GM12873 (cell line): Measurements from ENCODE around the gene EIF2AK2.

Experiments
- TF ChIP-seq, protein P1 (sequence below): IDR thresholded peaks from 2 replicates; pipeline ENCODE4 v1.5.1; 2012; ENCODE audit warnings: low read depth, mild to moderate bottlenecking, moderate library complexity, low read length, control low read depth; ENCODE audit not compliant: insufficient read depth; ENCODE audit errors: missing control alignments

Gene EIF2AK2

GRCh38 chr2:37196320-37197195, 39.8 kb upstream of the EIF2AK2 start, which contains the start of gene CEBPZOS:
Gene CEBPZOS (plus strand): TSS chr2:37196496. CDS start chr2:37199705, 3,209 bp downstream.
- TF ChIP-seq, protein P1, sequence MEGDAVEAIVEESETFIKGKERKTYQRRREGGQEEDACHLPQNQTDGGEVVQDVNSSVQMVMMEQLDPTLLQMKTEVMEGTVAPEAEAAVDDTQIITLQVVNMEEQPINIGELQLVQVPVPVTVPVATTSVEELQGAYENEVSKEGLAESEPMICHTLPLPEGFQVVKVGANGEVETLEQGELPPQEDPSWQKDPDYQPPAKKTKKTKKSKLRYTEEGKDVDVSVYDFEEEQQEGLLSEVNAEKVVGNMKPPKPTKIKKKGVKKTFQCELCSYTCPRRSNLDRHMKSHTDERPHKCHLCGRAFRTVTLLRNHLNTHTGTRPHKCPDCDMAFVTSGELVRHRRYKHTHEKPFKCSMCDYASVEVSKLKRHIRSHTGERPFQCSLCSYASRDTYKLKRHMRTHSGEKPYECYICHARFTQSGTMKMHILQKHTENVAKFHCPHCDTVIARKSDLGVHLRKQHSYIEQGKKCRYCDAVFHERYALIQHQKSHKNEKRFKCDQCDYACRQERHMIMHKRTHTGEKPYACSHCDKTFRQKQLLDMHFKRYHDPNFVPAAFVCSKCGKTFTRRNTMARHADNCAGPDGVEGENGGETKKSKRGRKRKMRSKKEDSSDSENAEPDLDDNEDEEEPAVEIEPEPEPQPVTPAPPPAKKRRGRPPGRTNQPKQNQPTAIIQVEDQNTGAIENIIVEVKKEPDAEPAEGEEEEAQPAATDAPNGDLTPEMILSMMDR = no peak

GRCh38 chr2:37192551-37192950, 35.8 kb upstream of the EIF2AK2 start:
- TF ChIP-seq, protein P1 = no peak

- TF ChIP-seq, protein P1 = no peak
These were observed 35.0 kb upstream of the EIF2AK2 start for GRCh38 chr2:37191747-37192146.

GRCh38 chr2:37191253-37191652, 34.5 kb upstream of the EIF2AK2 start:
- TF ChIP-seq, protein P1 = no peak

DNA sequence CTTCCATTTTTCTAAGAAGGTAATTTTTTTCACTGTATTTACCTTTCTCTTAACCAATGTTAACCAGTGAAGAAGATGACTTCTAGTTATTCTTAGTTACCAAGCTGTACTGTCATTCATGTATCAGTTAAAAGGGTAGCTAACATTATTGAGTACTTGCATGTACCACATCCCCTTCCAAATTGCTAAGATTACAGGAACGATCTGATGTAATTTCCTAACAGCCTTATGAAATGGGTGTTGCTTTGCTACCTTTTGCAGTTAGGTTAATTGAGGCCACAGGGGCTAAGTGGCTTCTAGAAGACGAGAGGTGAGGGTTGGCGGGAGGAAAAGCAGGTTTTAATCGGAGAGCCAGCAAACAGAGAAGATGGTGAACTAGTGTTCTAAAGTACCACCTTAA, 33.5 kb upstream of the EIF2AK2 start:
- TF ChIP-seq, protein P1 = no peak

- TF ChIP-seq, protein P1 = no peak
These were observed 32.8 kb upstream of the EIF2AK2 start for GRCh38 chr2:37189452-37190153.

- TF ChIP-seq, protein P1 = no peak
These were observed 31.8 kb upstream of the EIF2AK2 start, which contains the start of gene SULT6B1 for GRCh38 chr2:37188570-37188969. Gene SULT6B1 (minus strand): TSS chr2:37188670. CDS start chr2:37188640, 30 bp downstream.
